Midbrain (tissue), 1 donor: ENCODE data around the gene PTPRN2.

Experiments used
- DNase-seq: peaks from one replicate; lab custom pipeline; 2025; lab: John Stamatoyannopoulos, UW

Gene PTPRN2

DNA sequence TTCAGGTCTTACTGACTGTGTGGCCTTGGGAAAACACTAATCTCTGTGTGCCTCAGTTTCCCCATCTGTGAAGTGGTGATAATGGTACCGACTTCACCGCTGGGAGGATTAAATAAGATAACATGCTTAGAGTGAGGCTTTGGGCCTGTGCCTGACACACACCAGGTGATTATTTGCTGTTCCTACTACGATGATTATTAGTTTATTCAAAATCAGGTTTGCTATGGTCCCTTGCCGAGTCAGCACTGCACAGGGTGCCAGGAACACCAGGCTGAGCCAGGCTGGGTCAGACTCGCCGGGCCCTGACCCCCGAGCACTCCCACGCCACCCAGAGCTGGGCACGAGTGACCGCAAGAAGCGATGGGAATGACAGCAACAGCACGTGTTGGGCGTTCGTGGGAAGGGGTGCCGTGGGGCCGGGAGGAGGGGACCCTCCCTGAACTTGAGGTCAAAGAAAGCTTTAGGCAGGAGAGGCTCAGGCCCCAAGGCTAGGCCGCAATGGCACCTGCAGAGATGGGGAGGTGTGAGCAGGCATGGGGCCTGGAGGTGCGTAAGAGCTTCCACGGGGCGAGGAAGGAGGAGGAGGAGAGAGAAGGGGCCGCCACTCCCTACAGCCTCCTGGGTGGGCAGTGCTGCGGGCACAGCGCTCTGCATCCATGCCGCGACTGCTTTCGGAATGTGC, 925.4 kb downstream of the PTPRN2 start:
- no peak for DNase-seq

DNA sequence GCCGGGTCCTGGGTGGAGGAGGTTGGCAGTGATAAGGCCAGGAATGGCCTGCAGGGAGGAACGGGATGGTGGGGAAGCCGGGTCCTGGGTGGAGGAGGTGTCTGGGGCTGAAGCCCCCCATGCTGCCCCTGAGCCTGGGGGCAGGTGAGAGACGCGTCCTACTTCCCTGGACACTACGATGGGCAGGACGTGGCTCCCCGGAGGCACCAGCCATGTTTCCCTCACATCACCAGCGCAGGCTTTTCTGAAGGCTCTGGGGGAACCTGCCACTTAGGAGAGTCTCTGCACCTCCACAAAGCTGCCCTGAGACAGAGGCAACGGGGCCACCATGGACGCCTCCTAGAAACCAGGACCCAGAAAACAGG, 926.0 kb downstream of the PTPRN2 start:
- no peak for DNase-seq

DNA sequence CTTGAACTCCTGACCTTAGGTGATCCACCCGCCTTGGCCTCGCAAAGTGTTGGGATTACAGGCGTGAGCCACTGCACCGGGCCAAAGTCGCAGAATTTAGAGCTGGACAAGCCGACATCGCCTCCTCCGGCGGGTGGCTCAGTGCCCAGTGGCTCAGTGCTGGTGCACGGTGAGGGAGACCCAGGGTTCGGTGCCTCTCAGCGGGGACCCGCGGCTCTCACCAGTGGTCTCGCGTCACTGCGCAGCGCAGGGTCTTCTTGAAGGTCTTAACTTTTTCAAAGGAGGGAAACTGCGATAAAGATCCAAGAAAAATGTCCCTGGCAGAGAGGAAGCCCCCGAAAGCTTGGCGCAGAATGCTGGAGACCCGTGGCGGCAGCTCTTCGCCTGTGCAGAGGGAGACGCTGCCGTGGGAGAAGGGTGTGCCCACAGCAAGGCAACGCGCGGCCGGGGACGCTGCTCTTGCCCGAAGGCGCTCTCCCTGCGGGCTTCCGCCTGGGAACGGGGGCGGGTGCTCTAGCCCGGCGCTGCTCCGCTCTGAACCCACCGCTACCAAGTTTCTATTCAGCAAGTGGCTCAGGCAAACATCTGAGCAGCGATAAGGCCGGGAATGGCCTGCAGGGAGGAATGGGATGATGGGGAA, 926.5 kb downstream of the PTPRN2 start:
- no peak for DNase-seq

DNA sequence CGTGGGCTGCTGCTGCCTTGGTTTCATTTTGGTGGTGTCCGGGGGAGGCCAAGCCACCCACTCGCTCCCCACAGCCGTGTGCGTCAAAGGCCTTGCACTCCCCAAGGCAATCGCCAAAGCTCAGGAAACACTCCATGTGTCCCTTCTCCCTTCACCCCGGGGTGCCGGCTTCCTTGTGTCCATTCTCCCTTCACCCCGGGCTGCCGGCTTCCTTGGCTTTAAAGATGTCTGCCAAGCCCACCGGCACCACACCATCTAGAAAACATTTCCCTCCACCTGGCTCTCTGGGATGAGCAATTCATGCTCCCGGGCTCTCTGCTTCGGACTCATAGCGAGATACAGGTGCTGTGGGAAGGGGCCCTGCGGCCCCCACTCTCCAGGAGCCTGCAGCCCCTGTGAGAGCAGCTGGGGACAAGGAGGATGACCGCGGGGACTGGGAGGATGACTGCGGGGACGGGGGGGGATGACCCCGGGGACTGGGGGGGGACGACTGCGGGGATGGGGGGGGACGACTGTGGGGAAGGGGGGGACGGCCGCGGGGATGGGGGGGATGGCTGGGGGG, 928.7 kb downstream of the PTPRN2 start:
- no peak for DNase-seq

DNA sequence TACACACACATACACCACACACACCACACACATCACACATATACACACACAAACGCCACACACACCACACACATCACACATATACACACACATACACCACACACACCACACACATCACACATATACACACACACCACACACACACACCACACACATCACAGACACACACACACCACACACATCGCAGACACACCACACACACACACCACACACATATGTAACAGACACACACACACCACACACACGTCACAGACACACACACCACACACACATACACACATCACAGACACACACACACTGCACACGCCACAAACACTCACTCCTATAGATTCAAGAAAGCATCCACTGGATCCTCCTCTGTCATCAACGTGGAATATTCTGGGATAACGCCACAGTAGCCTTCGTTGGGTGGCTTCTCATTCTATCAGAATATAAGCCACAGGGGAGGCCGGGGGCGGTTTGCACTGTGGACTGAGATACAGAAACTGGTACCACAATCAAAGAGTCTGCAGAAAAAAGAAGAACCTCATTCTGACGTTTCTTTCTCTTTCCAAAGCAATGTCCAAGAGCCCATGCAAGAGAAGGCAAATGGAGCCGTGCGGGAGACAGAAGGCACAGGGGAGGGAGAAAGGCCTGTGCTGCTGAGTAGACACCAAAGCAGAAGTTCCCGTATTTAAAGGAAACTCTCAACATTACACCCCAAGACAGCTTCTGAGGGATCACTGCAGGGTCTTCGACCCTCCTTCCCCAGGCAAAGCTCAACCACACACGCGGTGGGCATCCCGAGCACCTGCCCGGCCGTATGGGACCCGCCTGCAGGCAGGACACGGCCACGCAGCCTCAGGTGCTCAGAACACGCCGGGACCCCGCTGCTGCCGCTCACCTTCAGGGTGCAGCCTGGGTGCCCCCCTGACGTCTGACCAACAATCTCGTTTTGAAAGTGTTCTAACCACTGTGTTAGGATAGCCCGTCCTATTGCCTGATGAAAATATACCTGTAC, 929.6 kb downstream of the PTPRN2 start:
- DNase-seq, result no peak

DNA sequence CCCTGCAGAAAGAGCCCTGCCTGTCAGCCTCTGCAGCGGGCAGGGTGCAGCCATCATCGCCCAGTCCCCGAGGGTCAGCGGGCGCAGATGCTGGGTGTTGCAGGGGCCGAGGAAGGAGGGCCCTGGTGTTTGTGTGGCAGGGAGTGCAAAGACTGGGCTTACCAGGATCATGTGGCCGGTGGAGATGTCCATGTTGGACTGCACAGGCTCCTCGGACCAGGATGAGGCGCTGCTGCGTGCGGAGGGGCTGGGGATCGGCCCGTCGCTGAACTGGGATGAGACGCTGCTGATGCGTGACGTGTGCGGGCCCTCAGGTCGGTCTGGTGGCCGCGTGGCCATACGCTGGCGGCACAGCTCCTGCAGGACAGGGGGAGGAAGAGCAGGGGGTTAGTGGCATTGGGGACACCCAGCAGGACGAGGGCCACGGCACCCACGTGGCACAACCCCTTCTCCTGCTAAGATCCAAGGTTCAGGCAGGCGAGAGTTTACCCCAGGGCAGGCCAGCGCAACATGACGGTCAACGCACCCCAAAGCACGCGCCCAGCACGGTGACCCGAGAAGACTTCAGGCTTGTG, 931.3 kb downstream of the PTPRN2 start:
- DNase-seq, result no peak

DNA sequence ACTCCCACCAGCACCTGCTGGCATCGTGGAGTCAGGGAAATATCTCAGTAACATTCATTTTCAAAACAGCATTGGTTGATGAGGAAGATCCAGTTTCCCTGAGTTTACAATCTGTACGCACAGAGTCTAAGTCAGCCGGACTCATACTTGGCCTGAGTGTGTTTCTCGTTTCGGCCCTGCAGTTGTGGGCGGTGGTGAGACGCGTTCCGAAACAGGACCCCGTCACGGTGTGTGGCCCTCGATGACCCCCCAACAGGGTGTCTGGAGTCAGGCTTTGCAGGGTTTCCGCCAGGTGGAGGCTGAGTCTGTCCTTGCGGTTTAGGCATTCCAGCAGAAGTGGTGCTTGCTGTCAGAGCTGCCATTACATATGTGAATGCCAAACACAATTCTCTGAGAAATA, 933.3 kb downstream of the PTPRN2 start:
- no peak for DNase-seq

DNA sequence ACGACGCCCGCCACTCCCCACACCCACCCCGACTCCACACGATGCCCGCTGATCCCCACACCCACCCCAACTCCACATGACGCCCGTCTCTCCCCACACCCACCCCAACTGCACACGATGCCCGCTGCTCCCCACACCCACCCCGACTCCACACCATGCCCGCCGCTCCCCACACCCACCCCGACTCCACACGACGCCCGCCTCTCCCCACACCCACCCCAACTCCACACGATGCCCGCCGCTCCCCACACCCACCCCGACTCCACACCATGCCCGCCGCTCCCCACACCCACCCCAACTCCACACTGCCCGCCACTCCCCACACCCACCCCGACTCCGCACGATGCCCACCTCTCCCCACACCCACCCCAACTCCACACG, 933.8 kb downstream of the PTPRN2 start:
- DNase-seq, result no peak

DNA sequence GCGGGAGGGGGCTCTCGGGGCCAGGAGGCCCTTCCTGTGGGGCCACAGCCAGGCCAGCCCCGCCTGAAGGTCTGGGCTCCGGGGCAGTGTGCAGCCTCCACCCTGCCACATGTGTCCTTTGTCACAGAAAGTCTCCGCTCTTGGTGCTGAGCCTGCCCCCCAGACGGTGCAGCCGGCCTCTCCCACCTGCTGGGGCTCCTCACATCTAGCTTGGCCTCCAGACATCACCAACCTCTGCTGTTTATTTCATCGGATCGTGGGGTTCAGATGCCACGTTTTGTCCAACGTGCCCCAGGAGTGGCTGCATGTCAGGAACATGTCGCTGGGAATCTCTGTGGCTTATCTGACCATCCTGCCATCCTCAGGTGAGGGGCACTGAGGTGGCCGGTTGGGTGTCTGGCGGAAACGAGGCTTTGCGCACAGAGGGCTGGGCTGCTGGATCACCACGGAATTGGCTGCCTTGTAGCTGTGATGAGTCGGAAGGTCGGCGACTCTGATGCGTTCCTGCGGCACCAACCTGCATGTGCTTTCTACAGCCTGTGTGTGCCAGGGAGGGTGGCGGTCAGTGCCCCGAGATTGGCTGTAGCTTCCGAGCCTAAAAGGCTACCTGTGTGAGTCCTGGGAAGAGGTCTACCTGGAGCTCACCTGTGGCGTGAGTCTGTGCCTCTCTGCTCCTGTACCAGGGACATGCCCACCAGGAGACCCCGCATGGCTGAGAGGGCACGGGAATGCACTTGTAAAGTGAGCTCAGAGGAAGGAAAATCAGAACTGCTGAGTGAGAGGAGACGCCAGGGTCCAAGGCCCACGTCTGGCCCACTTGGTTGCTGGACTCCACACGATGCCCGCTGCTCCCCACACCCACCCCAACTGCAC, 934.4 kb downstream of the PTPRN2 start:
- DNase-seq, result no peak

DNA sequence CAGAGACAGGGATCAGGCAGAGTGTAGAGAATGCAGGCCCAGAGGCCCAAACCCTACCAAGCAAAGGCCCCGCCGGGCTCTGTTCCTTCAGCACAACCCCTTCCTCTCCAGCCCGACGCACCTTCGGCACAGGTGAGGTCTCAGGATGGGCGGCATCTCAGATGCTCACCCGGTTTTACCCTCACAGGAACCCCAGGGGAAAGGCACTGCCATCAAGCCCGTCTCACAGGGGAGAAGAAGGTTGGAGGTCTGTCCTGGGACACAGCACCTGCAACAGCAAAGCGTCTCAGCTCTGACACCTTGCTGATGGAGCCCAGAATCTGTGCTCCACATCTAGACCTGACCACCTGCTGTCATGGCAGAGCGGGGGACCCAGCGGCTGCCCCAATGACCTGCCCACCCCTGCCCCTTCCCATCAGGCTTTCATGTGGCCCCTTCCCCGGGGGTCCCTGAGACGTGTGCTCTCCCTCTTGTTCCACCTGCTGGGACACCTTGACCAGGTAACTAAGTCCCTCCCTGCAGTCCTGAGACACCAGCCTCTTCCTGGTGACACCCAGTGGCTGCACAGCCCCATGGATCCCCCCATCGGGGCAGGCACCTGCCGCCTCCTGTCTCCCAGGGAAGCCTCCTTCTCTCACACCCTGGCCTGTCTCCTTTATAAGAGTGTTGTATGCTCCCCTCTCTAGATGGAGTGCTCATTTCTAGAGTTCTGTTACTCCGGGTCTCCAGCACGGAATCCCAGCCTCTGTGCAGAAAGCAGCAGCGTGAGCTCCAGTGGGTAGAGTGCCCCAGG, 935.3 kb downstream of the PTPRN2 start:
- DNase-seq, result no peak

DNA sequence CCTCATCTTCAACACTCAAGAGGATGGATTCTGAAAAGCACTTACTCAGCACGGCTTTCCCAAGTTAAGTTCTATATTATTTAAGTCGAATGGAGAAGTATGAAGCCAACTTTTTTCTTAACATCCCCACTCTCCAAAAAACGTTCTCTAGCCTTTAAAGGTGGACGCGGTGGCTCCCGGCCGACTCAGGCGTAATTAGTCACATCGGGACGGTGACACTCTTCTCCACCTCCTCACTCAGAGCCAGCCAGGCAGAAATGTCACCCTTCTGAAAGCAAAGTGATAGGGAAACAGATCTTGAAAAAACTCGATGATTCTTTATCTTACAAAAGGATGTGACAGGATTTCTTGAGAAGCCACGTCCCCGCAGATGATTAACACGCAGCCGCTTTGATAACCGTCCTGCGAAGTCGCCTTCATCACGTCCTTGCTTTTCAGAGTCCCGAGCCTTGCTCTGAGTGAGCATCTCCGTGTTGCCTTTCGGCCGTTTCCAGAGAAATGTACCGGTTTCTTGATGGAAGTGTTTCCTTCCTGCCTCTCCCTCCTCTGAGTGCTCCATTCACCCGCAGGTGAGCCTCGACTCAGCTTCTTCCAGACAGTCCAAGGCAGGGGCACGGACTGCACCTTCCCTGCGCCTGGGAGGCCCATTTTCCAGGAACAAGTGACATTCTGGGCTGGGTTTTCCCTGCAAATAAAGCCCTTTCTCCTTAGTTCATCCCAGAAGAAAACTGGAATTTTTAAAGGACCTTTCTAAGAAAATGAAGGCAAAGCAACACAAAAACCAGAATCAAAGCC, 936.1 kb downstream of the PTPRN2 start:
- DNase-seq, result no peak

DNA sequence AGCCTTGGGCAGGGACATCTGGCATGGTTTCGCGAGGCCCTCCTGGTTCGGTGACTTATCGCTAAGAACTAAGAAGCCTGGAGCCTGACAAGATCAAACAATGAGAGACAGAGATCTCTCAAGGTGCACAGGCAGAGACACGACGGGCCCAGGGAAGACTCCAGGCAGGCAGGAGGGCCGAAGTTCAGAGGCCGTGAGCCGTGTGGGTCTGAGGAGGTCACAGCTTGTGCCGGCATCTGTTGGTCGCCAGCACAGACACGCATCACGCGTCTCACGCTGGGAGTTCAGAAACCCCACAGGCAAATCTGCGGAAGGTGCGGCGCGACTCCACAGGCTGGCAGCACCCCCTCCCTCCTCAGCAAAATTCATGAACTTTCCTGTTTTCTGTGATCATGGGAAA, 936.8 kb downstream of the PTPRN2 start:
- no peak for DNase-seq

DNA sequence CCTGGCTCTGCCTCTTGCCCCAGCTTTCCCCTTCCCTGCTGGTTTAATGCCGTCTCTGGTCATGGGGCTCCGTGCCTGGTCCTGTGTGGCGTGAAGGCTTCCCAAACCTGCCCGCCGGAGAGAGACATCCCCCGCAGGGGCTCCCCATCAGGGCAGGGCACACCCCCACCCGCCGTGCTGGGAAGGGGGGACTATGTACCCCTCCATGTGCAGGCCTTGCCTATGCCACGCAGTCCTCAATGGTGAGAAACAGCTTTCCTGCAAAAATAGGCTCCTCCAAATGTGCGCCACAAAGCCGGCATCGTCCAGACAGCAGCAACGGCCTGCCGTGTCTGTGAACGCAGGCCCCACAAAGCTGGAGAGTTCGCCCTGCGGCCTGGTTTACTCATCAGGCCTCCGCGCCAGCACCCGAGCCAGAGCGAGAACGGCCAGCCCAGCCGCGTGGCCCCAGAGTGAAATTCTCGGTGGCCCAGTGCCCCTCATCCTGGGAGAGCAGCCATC, 937.4 kb downstream of the PTPRN2 start:
- DNase-seq, result no peak

DNA sequence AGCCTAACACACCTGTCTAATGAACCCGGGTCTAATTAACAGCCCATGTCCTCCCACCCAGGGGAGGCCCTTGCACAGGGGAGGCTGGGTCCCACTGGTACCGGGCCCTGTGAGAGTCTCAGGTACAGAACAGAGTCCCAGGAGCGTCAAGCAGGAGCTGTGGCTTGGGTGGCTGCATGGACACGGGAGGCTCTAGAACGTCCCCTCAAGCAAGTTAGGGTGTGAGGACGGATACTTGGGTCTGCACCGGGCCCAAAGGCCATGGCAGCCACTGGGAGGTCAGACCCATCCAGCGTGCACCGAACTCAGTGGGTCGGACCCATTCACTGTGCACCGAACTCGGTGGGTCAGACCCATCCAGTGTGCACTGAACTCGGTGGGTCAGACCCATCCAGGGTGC, 941.1 kb downstream of the PTPRN2 start:
- no peak for DNase-seq

DNA sequence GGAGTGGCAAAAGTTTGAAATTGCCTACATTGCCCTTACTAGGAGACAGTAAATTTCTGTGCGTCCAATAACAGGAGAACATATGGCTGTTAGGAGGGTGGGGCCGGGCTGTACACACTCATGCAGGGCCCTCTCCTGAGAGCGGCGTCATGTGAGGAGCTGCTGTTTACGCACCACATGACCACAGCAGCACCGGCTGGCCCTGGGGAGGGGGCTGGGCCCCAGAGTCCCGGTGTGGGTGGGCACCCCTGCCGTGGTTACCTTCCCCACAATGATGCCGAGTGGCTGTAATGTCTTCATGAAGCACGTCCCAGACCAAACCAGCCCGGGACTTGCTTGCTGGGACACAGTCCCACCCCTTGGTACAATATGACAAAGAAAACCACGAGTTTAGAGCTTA, 942.1 kb downstream of the PTPRN2 start:
- DNase-seq, result no peak

DNA sequence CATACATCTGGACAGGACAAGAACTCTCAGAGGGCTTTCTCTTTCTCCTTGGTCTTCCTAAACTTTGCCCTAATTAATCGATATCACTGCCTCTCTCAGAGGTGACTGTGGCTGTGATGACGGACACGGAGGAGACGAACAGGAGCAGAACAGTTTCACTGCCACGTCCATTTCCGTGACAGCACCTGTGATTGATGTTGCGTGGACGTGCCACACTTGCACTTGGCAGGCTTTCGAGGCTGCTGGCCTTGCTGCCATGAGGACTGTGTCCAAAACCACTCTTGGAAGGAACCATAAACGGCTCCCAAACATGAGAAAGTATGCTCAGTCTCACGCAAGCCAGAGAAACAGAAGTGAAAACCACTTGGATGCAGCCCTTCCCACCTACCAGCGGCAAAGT, 942.7 kb downstream of the PTPRN2 start:
- no peak for DNase-seq

DNA sequence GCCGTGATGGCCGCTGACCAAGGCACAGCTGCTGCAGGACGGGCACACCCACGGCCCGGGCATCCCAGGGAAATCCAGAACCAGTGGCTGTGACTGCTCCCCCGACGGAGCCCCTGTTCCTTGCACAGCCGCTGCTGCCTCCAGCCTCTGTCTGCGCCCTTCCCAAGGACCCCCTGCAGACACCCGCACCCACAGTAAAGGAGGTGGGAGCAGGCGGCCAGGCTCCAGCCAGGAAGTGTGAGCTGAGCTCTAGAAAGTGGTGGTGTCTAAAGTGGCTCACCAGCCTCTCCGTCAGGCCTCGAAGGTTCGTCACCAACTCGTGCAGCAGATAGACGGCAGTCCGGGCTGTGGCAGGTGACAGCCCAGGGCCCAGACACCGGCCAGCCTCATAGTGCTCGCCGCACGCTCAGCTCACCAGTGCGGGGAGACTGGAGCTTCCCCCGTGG, 944.1 kb downstream of the PTPRN2 start:
- no peak for DNase-seq

DNA sequence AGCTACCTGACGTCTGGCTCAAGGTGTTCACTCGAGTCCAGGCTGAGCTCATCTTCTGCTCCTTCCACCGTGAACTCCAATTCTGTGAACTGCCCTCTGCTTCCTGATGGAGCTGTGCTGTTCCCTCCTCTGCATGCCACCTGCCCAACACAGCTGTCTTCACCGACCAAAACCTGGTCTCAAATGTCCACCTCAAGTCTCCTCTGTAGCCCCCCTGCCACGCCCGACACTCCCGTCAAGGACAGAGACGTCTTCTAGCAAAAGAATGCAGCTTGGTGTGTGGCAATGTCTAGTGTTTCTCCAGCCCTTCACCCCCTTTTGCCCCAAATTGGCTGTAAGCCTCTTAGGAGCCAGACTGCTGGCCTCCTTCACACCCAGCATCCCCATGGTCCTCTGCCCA, 945.8 kb downstream of the PTPRN2 start:
- no peak for DNase-seq

DNA sequence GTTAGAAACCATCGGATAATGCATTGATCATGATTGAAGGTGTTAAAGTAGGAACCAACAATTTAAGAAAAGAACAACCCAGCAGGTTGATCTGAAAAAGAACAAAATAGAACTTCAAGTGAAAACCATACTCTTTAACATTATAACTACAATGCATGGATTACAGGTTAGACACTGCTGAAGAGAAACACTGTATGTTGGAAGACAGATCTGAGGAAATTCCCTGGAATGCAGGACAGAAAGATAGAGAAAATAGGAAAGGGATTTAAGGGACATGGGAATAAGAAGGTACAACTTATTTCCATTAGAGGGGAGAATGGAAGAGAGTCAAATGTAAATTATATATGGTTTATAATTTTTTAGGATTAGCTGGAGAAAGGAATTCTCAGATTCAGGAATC, 947.5 kb downstream of the PTPRN2 start:
- DNase-seq, result no peak
